Measurements from ENCODE around the gene HIBCH. TPM values are rescaled to one million over a fixed set of nuclear protein-coding genes. Genes with fewer than 3 reads are reported as not detected.

HIBCH gene
- total and polyA plus RNA-seq, 2 of the 13 experiments (the other 11 are each of a cell fraction or from before 2014, with no cell fraction given): 18.8 to 49.5 TPM

- TF ChIP-seq NFRKB (IDR thresholded peaks at IDR 0.05) (no peak), HNRNPUL1 (IDR thresholded peaks at IDR 0.05; ENCODE audit: low read depth, low read length) (peak; percentile 48; the same call in 1 of the 2 replicates), RCOR2 (CRISPR knock-in tag; IDR thresholded peaks at IDR 0.05) (peak; percentile 93), REXO4 (CRISPR knock-in tag; IDR thresholded peaks at IDR 0.05; ENCODE audit: borderline replicate concordance) (no peak), FOXM1 (CRISPR knock-in tag; IDR thresholded peaks at IDR 0.05) (no peak), ZBTB39 (CRISPR knock-in tag; IDR thresholded peaks at IDR 0.05) (no peak), ZNF331 (CRISPR knock-in tag; IDR thresholded peaks at IDR 0.05) (peak; percentile 90), MAFK (conservative IDR thresholded peaks at IDR 0.05 in 1 of 2, IDR thresholded peaks at IDR 0.05 in 1 of 2; ENCODE audit: low read length in 2 of 2) (peak in 1 of 2 experiments; percentile 37; a peak in 1 of 4 replicates), KDM3A (CRISPR knock-in tag; IDR thresholded peaks at IDR 0.05; ENCODE audit: low read depth) (peak; percentile 74; the same call in 1 of the 2 replicates), TGIF2 (CRISPR knock-in tag; IDR thresholded peaks at IDR 0.05) (peak; percentile 67; the same call in 1 of the 2 replicates), ZNF431 (CRISPR knock-in tag; IDR thresholded peaks at IDR 0.05; ENCODE audit: borderline replicate concordance, low read depth) (no peak), MAZ (IDR thresholded peaks at IDR 0.05; ENCODE audit: borderline replicate concordance, low read depth, low read length) (no peak), MAZ (CRISPR knock-in tag; IDR thresholded peaks at IDR 0.05; ENCODE audit: low read depth) (no peak), TAF15 (IDR thresholded peaks at IDR 0.05; ENCODE audit: low read depth, low read length, poor library complexity, severe bottlenecking) (no peak), FOXO1 (CRISPR knock-in tag; IDR thresholded peaks at IDR 0.05) (peak; percentile 70; the same call in 1 of the 2 replicates), ZMAT5 (CRISPR knock-in tag; IDR thresholded peaks at IDR 0.05; ENCODE audit: borderline replicate concordance, low read depth) (no peak)
- TF ChIP-seq, protein P1, sequence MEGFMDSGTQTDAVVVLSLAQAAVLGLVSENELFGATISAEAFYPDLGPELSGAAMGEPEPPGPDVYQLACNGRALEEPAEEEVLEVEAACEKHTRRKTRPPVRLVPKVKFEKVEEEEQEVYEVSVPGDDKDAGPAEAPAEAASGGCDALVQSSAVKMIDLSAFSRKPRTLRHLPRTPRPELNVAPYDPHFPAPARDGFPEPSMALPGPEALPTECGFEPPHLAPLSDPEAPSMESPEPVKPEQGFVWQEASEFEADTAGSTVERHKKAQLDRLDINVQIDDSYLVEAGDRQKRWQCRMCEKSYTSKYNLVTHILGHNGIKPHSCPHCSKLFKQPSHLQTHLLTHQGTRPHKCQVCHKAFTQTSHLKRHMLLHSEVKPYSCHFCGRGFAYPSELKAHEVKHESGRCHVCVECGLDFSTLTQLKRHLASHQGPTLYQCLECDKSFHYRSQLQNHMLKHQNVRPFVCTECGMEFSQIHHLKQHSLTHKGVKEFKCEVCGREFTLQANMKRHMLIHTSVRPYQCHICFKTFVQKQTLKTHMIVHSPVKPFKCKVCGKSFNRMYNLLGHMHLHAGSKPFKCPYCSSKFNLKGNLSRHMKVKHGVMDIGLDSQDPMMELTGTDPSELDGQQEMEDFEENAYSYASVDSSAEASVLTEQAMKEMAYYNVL (CRISPR knock-in tag; IDR thresholded peaks at IDR 0.05; ENCODE audit: borderline replicate concordance): peak; percentile 34; the same call in 1 of the 2 replicates
- TF ChIP-seq, protein P2, sequence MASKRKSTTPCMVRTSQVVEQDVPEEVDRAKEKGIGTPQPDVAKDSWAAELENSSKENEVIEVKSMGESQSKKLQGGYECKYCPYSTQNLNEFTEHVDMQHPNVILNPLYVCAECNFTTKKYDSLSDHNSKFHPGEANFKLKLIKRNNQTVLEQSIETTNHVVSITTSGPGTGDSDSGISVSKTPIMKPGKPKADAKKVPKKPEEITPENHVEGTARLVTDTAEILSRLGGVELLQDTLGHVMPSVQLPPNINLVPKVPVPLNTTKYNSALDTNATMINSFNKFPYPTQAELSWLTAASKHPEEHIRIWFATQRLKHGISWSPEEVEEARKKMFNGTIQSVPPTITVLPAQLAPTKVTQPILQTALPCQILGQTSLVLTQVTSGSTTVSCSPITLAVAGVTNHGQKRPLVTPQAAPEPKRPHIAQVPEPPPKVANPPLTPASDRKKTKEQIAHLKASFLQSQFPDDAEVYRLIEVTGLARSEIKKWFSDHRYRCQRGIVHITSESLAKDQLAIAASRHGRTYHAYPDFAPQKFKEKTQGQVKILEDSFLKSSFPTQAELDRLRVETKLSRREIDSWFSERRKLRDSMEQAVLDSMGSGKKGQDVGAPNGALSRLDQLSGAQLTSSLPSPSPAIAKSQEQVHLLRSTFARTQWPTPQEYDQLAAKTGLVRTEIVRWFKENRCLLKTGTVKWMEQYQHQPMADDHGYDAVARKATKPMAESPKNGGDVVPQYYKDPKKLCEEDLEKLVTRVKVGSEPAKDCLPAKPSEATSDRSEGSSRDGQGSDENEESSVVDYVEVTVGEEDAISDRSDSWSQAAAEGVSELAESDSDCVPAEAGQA (IDR thresholded peaks at IDR 0.05; ENCODE audit: low read depth): no peak
- TF ChIP-seq, protein P2 (CRISPR knock-in tag; IDR thresholded peaks at IDR 0.05; ENCODE audit: borderline replicate concordance): no peak
Observed at GRCh38 chr2:190334479-190335224, 15.0 kb upstream of the HIBCH start (continued).
